BE2C (cell line): Measurements from ENCODE around the gene LHPP.

ENCODE experiments used
- DNase-seq: peaks from one replicate; pipeline ENCODE4 v3.0.0-alpha.2; 2020
- H3K27me3 ChIP-seq: fragments of 250-450 bp; sonication (Bioruptor Pico); 2 replicates; pipeline ENCODE4 v1.5.1; 2020; ENCODE audit warnings: mild to moderate bottlenecking
- H3K36me3 ChIP-seq: fragments of 250-450 bp; sonication (Bioruptor Pico); 2 replicates; pipeline ENCODE4 v1.5.1; 2020; ENCODE audit warnings: mild to moderate bottlenecking
- H3K4me1 ChIP-seq: fragments of 250-450 bp; sonication (Bioruptor Pico); 2 replicates; pipeline ENCODE4 v1.5.1; 2020
- H3K4me3 ChIP-seq: 2 replicates; pipeline ENCODE4 v1.5.1; 2011; ENCODE audit warnings: low read depth, low read length
- H3K9me3 ChIP-seq: fragments of 250-450 bp; sonication (Bioruptor Pico); 2 replicates; pipeline ENCODE4 v1.5.1; 2020
- CTCF ChIP-seq: IDR thresholded peaks from 2 replicates; pipeline ENCODE4 v1.5.1; 2012; ENCODE audit warnings: mild to moderate bottlenecking, low read depth, low read length

LHPP gene

GRCh38 chr10:124465777-124466488, 4.3 kb downstream of the LHPP start:
- no peak for TF ChIP-seq CTCF
- Histone ChIP-seq H3K27me3 (no peaks in the 10 kb centered on the region), H3K36me3 (no peaks in the 10 kb centered on the region), H3K4me3 (no peak overlapping the region), H3K4me1 (no peaks in the 10 kb centered on the region), H3K9me3 (no peaks in the 10 kb centered on the region)
- no peak for DNase-seq

- Histone ChIP-seq H3K4me3 (no peak overlapping the region), H3K4me1 (no peaks in the 10 kb centered on the region), H3K36me3 (no peaks in the 10 kb centered on the region), H3K9me3 (no peaks in the 10 kb centered on the region), H3K27me3 (no peaks in the 10 kb centered on the region)
- TF ChIP-seq CTCF = no peak
- DNase-seq = no peak
Observed at GRCh38 chr10:124467165-124467564, 5.5 kb downstream of the LHPP start.

GRCh38 chr10:124468624-124469023, 7.0 kb downstream of the LHPP start:
- TF ChIP-seq CTCF = no peak
- no peak for DNase-seq
- H3K4me3 ChIP-seq = no peak overlapping the region
- no peaks in the 10 kb centered on the region for H3K4me1 ChIP-seq
- H3K27me3 ChIP-seq = no peaks in the 10 kb centered on the region
- H3K9me3 ChIP-seq = no peaks in the 10 kb centered on the region
- no peaks in the 10 kb centered on the region for H3K36me3 ChIP-seq

- TF ChIP-seq CTCF = no peak
- H3K27me3 ChIP-seq = no peaks in the 10 kb centered on the region
- no peaks in the 10 kb centered on the region for H3K36me3 ChIP-seq
- no peaks in the 10 kb centered on the region for H3K4me1 ChIP-seq
- DNase-seq = no peak
- H3K9me3 ChIP-seq = no peaks in the 10 kb centered on the region
- H3K4me3 ChIP-seq = no peak overlapping the region
Observed at GRCh38 chr10:124469956-124470484, 8.4 kb downstream of the LHPP start.

- no peak for DNase-seq
- Histone ChIP-seq H3K9me3 (no peaks in the 10 kb centered on the region), H3K36me3 (no peaks in the 10 kb centered on the region), H3K27me3 (no peaks in the 10 kb centered on the region), H3K4me3 (no peak overlapping the region), H3K4me1 (no peaks in the 10 kb centered on the region)
- no peak for TF ChIP-seq CTCF
Observed at GRCh38 chr10:124470544-124471434, 9.2 kb downstream of the LHPP start.
